Activated CD4-positive, alpha-beta T cell treated with anti-CD3 and anti-CD28 coated beads for 4 hours (primary cell): ENCODE data around the gene AP1G1.
"Not testable (repeated sequence)": the region's sequence is repeated elsewhere in the genome, so short reads cannot be mapped to it uniquely, and the experiment has no call there.

Source experiments
- DNase-seq, 2 donors: peaks; one replicate each; pipeline ENCODE4 v3.0.0-alpha.2; 2020

AP1G1 gene

DNA sequence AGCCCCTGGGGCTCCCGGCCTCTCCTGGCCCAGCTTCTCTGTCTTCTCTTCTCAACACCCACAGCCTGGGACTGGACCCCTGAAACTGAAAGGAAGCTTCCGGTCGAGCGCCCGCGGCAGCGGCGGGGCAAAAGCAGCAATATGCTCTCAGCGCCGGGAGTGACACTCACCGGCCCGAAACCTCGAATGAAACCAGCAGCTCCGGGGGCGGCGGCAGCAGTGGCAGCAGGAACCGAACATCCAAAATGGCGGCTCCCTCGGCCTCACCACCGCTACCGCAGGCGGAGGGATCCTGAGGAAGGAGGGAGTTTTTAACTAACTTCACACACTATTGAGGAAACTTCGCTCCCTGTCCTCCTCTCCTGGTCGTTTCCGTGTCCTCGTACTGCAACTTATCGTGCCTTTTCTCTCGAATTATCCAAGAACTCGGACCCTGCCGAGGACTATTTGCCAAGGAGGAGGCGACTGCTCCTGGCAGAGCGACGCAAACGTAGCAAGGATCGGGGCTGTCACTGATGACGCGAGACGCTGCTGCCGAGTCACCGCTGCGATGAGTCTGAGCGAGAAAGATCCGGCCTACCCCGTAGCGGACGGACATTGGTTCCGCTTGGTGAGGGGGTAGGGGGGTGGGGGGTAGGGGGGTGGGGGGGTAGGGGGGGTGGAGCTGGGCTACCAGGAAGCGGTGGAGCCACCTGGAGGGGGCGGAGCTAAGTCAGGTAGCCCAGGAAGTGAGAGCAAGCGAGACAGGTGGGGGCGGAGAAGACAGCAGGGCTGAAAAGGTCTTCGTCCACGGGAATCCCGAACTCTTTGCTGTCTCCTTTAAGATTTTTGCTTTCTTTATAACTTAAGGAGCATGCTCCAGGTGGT, at the start of gene AP1G1:
Gene AP1G1, minus strand, starts transcription at position 242 of the 867 bp plus-strand sequence. CDS start 19,355 bp downstream, outside the sequence.
- peak; percentile 88 to 94 for DNase-seq

DNA sequence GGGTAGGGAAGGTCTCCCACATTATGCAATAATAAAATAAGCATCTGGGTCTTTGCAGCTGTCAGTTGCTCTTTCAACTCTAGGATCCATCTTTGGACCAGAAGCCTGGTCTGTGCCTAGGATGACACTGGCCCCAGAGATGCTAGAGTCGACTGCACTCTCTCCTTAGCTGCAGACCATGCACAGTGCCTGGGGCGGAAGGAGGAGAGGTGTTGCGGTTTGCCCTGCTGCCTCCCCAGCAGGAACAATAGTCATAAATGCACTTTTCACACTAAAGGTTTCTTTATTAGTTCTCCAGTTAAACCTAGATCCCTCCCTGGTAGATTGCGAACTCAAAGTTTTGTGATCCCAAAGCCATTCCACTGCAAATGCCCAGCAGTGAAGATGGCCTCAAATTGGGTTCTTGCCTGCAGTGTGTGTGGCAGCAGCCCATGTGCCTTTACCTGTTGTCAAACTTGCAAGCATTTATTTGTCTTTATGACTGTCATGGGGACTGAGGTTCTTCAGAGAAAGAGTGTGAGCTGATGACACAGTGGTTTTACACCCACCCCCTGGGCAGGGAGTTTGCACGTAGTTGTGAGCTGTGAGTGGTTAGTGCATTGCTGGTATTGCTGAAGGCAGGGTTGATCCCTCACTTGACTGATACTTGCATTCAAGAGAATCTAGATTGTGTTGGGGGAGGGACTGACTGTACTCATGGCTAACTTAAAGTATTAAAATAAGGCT, 47.5 kb upstream of the AP1G1 start:
- no peak for DNase-seq

DNA sequence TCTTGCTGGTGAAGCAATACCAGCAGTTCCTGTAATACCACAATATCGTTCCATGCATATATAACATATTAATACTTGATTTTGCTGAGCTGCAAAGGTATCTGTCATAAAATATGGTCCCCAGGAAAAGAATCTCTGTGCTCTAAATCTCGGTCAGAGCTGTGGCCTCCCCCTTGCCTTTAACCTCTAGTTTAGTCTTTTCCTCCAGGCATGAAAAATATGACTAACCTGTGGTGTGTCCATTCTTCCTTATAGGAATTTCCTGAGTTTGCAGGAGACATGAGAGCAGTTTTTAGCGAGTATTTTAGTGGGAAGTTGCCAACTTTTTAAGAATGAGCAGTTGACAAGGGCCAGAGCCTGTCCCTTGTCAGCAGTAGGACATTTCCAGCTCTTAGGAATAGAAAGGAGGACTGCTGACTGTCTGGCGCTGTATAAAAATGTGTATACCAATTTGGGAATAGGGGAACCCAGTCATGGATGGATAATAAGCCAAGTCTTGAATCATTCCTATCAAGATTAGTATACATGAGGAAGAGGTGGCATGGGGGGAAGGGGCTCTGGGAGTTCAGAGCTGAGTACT, 45.8 kb upstream of the AP1G1 start:
- DNase-seq, result no peak

DNA sequence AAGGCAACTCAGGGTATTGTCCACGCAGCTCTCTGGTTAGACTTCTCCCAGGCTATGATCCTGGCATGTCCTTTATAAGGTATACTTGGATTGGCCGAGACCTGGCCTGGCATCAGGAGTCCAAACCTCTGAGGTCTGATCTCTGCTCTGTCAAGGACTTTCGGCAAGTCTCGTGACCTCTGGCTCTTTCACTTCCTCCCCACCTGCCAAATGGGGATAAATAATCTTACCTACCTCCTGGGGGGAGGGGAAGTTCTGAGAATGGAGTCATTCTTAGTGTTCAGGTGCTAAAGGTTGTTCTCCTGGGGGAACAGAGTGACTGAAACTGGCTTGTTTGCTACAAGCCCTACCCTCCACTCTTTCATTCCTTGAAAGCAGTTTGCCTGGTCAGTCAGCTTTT, 44.8 kb upstream of the AP1G1 start:
- no peak for DNase-seq

DNA sequence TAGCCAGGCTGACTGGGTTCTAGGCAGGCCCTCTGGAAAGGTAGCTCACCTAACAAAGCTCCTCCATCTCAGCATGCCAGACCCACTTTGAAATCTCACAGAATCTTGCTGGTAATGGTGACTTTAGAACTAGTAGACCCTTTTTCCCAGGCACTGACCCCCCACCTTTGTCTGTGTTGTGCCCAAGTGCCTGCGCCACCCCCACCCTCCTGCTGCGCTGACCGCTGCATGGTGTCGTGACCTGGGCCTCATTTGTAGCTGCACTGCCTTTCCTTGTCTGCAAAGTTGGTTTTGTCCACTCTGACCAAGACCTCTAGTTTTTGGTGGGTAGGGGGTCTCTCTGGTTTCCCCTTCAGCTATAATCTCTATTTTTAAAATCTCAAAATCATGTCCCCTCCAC, 43.9 kb upstream of the AP1G1 start:
- DNase-seq, result no peak

DNA sequence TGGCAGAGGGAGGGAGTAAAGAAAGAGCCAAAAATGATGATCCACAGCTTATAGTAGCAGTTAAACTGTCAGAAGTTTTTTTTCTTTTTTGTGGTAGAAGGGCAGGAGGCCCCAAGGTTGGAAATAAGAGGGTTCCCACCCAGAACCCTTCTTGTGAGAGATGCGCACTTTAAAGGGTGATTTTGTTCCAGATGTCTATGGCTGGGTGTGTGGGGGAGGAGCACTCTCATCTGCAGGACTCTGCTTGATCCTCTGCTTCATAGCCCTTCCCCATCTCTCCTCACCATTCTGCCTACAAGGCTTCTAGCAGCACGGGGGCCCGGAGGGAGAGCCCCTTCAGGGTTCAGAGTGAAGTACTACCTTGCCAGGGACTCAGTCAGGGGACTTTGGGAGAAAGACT, 43.5 kb upstream of the AP1G1 start:
- no peak for DNase-seq

DNA sequence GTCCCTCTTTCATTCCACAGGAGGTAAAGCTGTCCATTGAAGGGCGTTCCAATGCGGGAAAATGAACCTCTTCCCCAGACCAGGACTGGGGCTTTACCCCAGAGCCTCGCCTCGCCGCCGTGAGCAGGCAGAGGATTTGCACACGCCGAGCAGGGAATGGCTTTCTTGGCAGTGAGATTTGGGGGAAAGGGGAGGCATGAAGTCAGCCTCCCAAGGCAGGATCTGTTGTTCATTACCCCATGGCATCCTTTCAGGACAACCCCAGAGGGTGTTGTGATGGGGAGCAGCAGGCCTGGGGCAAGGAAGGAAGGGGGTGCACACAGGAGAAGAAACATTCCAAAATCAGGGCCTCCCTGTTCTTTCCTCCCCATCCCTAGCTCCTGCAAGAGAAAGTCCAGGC, 43.1 kb upstream of the AP1G1 start:
- no peak for DNase-seq

DNA sequence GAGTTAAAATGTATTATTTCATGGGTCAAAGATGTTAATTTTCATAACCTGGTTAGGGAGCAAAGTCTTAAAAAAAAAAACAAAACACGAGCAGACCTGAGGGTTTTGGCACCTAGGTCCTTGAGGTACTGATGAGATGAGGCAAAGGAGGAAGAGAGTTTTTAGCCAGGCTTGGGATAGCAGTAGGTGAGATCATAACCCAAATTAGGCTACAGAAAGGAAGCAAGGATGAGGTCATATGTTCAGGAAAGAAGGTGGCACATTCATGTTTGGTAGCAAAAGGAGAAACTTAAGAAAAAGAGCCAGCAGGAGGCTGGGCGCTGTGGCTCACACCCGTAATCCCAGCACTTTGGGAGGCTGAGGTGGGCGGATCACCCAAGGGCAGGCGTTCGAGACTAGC, 40.0 kb upstream of the AP1G1 start:
- no peak for DNase-seq

DNA sequence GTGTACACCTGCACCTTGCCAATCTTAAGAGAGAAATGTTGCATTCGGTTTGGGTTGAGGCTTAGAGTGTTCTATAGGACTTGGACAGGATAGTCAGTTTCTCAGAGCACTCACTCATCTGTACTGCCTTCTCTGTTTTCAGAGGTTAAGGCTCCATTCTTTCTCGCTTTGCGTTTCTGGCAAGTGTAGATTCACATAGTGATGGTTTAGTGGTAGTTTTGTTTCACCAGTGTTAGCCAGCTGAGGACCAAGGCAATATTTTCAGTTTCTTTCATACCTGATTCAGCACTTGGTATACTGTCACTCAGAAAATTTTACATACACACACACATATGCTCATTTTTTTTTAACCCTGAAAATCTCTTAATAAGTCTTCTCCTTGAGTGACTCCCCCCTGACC, 38.5 kb upstream of the AP1G1 start:
- DNase-seq, result no peak

DNA sequence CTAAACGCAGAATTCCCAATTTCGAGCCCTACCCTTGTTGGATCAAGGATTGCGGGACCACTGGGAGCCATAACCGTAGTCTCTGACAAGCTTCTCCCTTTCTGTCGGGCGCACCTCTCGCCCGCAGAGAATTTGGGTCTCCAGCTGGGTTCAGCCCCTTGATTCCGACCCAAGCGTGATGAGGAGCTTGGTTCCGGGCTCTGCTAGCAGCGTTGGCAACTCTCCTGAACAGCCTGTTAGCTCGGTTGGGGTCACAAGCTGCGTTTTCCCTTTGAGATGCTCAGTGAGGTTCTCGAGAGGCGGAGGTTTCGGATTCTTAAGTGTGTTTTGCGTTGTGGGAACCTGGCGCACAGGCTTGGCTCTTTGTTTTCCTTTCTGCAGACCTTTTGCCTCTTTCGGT, 37.8 kb upstream of the AP1G1 start:
- DNase-seq, result no peak

DNA sequence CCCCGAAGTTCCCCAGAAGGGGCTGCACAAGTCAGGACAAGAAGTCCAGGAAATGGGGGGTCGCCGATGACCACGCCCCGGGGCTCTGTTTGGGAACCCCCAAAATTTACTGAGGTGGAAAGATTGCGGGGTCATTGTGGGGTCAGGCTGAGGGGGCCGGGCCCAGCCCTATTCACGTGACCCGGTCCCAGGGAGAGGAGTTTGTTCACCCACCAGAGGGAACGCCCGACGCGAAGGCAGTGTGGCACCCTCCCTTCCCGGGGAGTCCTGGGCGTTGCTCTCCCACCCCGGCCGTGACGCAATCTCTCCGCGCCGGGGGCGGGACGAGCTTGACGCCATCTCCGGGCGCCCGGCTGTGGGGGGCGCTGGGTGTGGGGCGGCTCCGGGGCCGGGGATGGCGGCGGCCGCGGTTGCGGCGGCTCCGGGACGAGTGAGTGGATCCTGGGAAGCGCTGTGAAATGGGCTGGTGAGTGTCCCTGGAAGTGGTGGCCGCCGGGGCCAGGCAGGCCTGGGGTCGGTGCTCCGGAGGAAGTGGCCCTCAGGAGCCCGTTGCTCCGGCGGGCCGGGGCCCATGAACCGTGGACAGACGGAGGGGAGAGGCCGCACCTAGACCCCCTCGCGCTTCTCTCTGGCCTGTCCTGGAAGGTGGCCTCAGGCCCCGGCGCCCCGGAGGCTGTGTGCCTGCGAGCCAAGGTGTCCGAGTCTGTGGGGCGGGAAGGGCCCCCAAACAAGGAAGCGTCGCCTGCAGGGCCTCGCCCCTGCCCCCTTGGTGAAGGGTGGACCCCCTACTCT, 37.2 kb upstream of the AP1G1 start, which contains the start of gene ATXN1L:
Gene ATXN1L, plus strand, starts transcription at position 338 of the 792 bp plus-strand sequence. CDS start 3,765 bp downstream, outside the sequence.
- peak; percentile 88 to 92 for DNase-seq

DNA sequence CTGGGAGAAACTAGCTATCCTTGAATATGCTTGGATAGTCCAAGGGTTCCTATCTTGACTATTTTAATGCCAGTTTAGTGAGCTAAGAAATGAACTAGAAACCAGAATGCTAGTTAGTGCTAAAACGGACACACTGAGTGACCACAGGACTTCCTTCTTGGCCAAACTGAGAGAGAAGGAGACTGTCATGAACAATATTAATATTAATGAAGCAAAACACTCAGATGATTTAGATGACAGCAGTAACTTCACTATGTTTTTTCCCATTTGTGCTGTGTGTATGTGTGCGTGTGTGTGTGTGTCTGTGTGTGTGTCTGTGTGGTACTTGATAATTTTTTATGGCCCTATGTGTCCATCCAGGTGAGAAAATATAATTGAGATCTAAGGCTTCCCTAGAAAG, 34.9 kb upstream of the AP1G1 start:
- DNase-seq, result no peak

DNA sequence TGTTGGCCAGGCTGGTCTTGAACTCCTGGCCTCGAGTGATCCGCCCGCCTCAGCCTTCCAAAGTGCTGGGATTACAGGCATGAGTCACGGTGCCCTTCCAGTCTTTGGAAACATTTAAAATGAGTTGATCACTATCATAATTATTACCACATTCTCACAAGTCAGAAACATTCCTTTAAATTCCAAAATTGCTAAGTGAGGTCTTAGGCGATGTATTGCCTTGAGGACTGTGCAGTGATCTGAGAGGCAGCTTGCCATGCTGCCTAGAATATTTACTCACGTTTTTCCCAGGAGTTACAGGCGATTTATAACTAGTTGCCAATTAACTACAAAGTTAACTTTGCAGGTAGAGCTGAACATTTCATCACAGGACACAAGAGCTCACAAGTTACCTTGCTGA, 31.4 kb upstream of the AP1G1 start:
- no peak for DNase-seq

DNA sequence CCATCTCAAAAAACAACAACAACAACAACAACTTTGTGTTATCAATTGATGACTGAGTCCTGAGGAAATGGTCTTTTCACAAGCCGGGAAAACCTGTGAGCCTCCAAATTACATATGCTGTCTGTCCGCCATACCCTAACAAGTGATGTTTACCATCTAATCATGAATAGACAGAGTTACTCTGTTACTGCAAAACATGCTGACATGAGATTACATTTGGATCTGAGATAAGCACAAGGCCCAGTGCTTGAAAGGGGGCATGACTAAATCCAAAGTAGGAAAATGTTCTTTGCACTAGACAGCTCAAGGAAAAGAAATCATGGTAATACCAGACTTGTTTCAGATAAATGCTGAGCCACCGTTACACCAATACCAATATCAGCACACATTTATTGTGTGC, 28.5 kb upstream of the AP1G1 start:
- DNase-seq, result no peak

DNA sequence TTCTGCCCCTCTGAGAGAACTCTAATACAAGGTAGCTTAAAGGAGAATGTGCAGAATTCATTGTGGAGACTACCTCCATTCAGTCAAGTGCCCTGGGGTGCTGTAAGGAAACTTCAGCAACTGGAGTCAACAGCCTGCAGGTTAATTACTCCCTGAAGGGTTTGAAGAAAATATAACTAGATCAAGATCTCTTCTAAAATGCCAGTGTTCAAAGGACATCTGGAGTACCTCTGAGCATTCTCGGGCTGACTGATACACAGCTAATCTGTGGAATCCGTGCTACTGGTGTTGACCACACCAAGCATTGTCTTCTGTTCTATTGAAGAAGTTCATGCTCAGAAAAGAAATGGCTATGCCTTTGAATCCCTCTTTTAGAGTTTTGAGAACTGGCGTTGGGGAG, 25.7 kb upstream of the AP1G1 start:
- no peak for DNase-seq

DNA sequence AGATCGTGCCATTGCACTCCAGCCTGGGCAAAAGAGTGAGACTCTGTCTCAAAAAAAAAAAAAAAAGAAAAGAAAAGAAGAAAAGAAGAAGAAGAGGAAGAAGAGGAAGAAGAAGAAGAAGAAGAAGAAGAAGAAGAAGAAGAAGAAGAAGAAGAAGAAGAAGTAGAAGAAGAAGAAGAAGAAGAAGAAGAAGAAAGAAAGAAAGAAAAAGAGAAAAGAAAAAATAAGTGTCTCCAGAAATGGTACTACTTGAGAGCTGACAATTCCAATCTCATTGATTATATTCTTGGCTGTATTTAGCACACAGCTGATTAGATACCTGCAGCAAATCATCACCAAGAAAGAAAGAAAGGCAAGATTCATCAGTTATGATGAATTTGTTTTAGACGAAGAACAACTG, 23.5 kb upstream of the AP1G1 start:
- not testable (repeated sequence) for DNase-seq

DNA sequence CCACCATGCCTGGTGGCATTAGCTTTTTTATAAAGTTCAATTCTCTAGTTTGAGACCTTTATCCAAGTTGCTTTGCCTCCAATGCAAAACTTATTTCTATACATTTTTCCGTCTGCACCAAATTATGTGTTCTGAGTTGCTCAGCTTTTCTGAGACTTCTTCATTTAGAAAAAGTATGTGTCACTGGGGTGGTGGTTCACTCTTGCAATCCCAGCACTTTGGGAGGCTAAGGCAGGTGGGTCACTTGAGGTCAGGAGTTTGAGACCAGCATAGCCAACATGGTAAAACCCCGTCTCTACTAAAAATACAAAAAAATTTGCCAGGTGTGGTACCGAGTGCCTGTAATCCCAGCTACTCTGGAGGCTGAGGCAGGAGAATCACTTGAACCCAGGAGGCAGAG, 23.1 kb upstream of the AP1G1 start:
- not testable (repeated sequence) for DNase-seq

DNA sequence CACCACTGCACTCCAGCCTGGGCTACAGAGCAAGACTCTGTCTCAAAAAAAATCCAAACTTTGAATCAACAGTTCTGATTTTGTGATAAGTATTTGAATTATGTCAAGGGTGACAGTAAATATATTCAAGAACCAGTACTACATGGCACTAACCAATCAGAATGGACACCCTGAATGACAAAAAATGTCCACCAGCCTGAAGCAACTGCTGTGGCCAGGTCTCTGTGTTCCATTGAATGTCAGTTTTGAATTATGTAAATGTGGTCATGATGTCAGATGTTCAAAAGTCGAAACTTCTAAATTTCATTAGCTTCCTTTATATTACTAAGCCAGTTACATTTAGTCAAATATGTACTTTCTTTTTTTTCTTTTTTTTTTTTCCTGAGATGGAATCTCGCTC, 21.7 kb upstream of the AP1G1 start:
- DNase-seq, result no peak

DNA sequence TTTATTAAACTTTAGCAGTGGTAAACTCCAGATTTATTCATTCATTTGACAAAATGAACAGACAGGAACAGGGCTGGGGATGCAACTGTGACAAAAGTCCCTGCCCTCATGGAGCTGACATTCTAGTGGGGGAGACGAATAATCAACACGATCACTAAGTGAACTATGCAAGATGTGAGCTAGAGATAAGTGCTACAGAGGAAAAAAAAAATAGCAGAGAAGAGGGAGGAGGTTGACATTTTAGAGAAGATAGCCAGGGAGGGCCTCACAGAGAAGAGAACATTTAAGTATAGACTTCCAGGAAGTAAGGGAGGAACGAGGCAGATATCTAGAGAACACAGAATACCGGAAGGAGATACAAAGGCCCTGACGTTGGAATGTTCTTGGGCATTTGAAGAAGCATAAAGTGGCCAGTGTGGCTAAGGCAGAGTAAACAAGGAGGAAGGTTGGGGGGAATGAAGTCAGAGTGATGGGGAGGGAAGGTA, 17.9 kb upstream of the AP1G1 start:
- no peak for DNase-seq

DNA sequence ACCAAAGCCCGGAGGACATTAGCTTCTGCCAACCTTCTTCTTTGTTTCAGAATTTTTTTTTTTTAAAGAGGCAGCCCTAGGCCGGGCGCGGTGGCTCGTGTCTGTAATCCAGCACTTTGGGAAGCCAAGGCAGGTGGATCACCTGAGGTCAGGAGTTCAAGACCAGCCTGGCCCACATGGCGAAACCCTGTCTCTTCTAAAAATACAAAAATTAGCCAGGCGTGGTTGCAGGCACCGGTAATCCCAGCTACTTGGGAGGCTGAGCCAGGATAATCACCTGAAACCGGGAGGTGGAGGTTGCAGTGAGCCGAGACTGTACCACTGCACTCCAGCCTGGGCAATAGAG, 8.5 kb upstream of the AP1G1 start:
- not testable (repeated sequence) for DNase-seq

DNA sequence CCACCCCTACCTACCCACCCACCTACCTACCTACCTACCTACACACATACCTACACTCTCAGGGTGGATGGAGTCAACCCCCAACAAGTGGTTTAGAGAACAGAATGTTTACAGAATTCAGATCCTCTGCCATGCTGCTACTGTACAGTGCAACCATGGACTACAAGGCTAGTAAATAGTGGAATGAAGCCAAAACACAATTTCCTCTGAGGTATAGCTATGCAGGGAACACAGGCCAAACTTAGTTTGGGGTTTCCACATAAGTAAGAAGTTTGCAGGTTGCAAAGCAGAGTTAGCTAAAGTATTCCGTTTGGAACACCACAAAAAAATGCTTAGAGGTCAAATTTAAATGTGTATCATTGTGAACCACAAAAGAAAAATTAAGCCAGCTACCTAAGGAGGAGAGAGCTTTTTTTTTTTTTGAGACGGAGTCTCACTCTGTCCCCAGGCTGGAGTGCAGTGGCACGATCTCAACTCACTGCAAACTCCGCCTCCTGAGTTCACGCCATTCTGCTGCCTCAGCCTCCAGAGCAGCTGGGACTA, 2.7 kb upstream of the AP1G1 start:
- DNase-seq, result no peak

DNA sequence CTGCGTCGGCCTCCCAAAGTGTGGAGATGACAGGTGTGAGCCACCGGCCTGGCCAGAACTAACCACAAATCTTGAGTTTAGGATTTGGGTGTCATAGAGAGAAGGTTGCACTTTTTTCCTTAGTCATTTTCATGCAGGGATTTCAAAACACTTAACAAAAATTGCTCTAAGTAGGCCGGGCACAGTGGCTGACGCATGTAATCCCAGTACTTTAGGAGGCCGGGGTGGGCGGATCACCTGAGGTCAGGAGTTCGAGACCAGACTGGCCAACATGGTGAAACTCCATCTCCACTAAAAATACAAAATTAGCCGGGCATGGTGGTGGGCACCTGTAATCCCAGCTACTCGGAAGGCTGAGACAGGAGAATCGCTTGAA, 1.5 kb upstream of the AP1G1 start:
- not testable (repeated sequence) for DNase-seq
